Natural killer cell (primary cell): ENCODE results near the gene SETDB2. TPM values are rescaled to one million over a fixed set of nuclear protein-coding genes. Genes with fewer than 3 reads are reported as not detected.

Experiments
- ATAC-seq, 3 donors: fragments of 150-1000 bp in 2 of 3; fragments of 200-7000 bp in 1 of 3; cut with Tn5 transposase; 1 replicate in 1 of 3; 2 replicates in 2 of 3; pipeline ENCODE4 v1.10.0; 2021; ENCODE audit warnings: mild to moderate bottlenecking in 2 of 3, moderate library complexity in 2 of 3
- DNase-seq, 2 donors: peaks; one replicate each; pipeline versions ENCODE4 v3.0.0 to v3.0.0-alpha.2; 2013 to 2021; ENCODE audit warnings: mixed read lengths in 1 of 2
- H3K27ac ChIP-seq: one replicate; pipeline ENCODE4 v1.5.1; 2013; ENCODE audit warnings: mild to moderate bottlenecking, low read length
- H3K27me3 ChIP-seq: one replicate; pipeline ENCODE4 v1.6.1; 2013; ENCODE audit warnings: low read length; ENCODE audit not compliant: control insufficient read depth, insufficient read depth
- H3K36me3 ChIP-seq: one replicate; pipeline ENCODE4 v1.6.1; 2013; ENCODE audit warnings: low read length; ENCODE audit not compliant: control insufficient read depth, insufficient read depth
- H3K4me1 ChIP-seq: one replicate; pipeline ENCODE4 v1.6.1; 2013; ENCODE audit warnings: low read length; ENCODE audit not compliant: control insufficient read depth, insufficient read depth
- H3K4me3 ChIP-seq: one replicate; pipeline ENCODE4 v1.5.1; 2013; ENCODE audit warnings: low read length
- H3K9me3 ChIP-seq: one replicate; pipeline ENCODE4 v1.6.1; 2013; ENCODE audit warnings: low read length; ENCODE audit not compliant: control insufficient read depth, insufficient read depth
- H3K27ac Mint-ChIP-seq, 2 donors: one replicate each; pipeline ENCODE4 v1.8.0; 2022; ENCODE audit warnings: mild to moderate bottlenecking in 2 of 2, mixed read lengths in 2 of 2, moderate library complexity in 1 of 2
- H3K27me3 Mint-ChIP-seq, 2 donors: one replicate each; pipeline ENCODE4 v1.8.0; 2022; ENCODE audit warnings: low read depth in 2 of 2, mixed read lengths in 2 of 2
- H3K36me3 Mint-ChIP-seq: one replicate; pipeline ENCODE4 v1.8.0; 2022; ENCODE audit warnings: mixed read lengths
- H3K4me1 Mint-ChIP-seq, 2 donors: one replicate each; pipeline ENCODE4 v1.8.0; 2022; ENCODE audit warnings: mixed read lengths in 2 of 2
- H3K4me3 Mint-ChIP-seq: one replicate; pipeline ENCODE4 v1.8.0; 2022; ENCODE audit warnings: mild to moderate bottlenecking, moderate library complexity, mixed read lengths
- H3K9me3 Mint-ChIP-seq, 2 donors: one replicate each; pipeline ENCODE4 v1.8.0; 2022; ENCODE audit warnings: mixed read lengths in 2 of 2
- CTCF ChIP-seq: fragments of 200-600 bp; IDR thresholded peaks from one replicate; pipeline ENCODE4 v1.8.0; 2022; ENCODE audit warnings: antibody characterized with exemption
- WGBS: methylation state at CpG from one replicate; pipeline ENCODE4 v1.1.7; 2013; ENCODE audit warnings: missing lambda C conversion rate; ENCODE audit not compliant: insufficient coverage; 5-methylcytosine and 5-hydroxymethylcytosine counted together
- intact Hi-C: fragments of 100-400 bp; cut with micrococcal nuclease; formaldehyde crosslinking; loops from one replicate; pipeline ENCODE4 v1.14.2; 2022
- total RNA-seq, 4 donors: library from RNA; stranded (reverse); fragments of 120-200 nt in 1 of 4; gene quantifications; one replicate each; pipeline versions ENCODE4 v1.2.3 to v1.2.4, GENCODE V29; 2013 to 2022

Gene SETDB2
- total RNA-seq, 3 donors from 2014 or later (not counting 1 experiment from before 2014, with no cell fraction given): 15.8 to 17.4 (median 16.4) TPM

DNA sequence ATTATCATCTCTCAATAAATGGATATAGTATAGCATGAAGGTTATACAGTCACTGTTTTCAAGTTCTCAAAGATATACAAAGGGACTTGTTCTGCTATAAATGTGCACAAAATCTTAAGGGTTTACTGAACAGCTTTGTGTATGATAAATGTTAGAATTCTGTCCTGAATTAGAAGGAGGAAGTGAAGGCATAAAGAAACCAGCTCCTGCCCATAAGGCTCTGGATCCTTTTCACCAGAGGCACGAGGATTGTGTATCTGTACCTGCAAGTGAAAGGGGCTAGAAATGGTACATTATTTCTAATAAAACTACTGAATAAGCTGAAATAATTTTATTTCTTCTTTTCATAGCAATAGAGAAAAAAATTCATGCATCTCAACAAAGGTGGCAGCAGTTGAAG lies 84.1 kb downstream of the SETDB2 start:
- no peak overlapping the region for H3K4me3 ChIP-seq
- peak overlapping the region; percentile 8 to 67 for H3K27ac Mint-ChIP-seq
- H3K36me3 ChIP-seq: peaks cover 30% of the 10 kb centered on the region
- no peaks in the 10 kb centered on the region for H3K9me3 Mint-ChIP-seq
- no CpG with 5 or more reads among the region's 1 CpG for WGBS
- peaks cover 7% of the 10 kb centered on the region for H3K36me3 Mint-ChIP-seq
- ATAC-seq (no peak), DNase-seq (no peak)
- peaks cover 8% of the 10 kb centered on the region for H3K4me1 ChIP-seq
- no peaks in the 10 kb centered on the region for H3K27me3 ChIP-seq
- H3K9me3 ChIP-seq: no peaks in the 10 kb centered on the region
- H3K27me3 Mint-ChIP-seq: no peaks in the 10 kb centered on the region
- no peak overlapping the region for H3K27ac ChIP-seq
- intact Hi-C loops: no loop called here
- peaks cover 5 to 14% of the 10 kb centered on the region in 2 donors for H3K4me1 Mint-ChIP-seq
- no peak overlapping the region for H3K4me3 Mint-ChIP-seq
- TF ChIP-seq CTCF: no peak

- no peaks in the 10 kb centered on the region for H3K27me3 ChIP-seq
- Mint-ChIP-seq H3K4me1 (peaks cover 5 to 18% of the 10 kb centered on the region in 2 donors), H3K9me3 (no peaks in the 10 kb centered on the region), H3K4me3 (no peak overlapping the region), H3K27ac (peak overlapping the region; percentile 54 to 80), H3K36me3 (peaks cover 7% of the 10 kb centered on the region), H3K27me3 (no peaks in the 10 kb centered on the region)
- H3K27ac ChIP-seq: peak overlapping the region; percentile 52
- no peaks in the 10 kb centered on the region for H3K9me3 ChIP-seq
- H3K4me3 ChIP-seq: no peak overlapping the region
- H3K36me3 ChIP-seq: peaks cover 24% of the 10 kb centered on the region
- no peak for TF ChIP-seq CTCF
- intact Hi-C loops: no loop called here
- H3K4me1 ChIP-seq: peaks cover 8% of the 10 kb centered on the region
- 29% methylated on average over 6 of the region's 7 CpGs for WGBS
- ATAC-seq (peak in 1 of 3 donors; percentile 36), DNase-seq (no peak)
These were observed 86.4 kb downstream of the SETDB2 start for GRCh38 chr13:49530457-49530856.

- H3K27ac Mint-ChIP-seq: no peak overlapping the region
- peaks cover 5 to 18% of the 10 kb centered on the region in 2 donors for H3K4me1 Mint-ChIP-seq
- no peak overlapping the region for H3K4me3 ChIP-seq
- H3K9me3 Mint-ChIP-seq: no peaks in the 10 kb centered on the region
- no peaks in the 10 kb centered on the region for H3K9me3 ChIP-seq
- H3K27me3 ChIP-seq: no peaks in the 10 kb centered on the region
- intact Hi-C loops: no loop called here
- ATAC-seq: no peak
- H3K4me1 ChIP-seq: peaks cover 8% of the 10 kb centered on the region
- H3K36me3 ChIP-seq: peaks cover 15% of the 10 kb centered on the region
- no peak overlapping the region for H3K27ac ChIP-seq
- TF ChIP-seq CTCF: no peak
- H3K36me3 Mint-ChIP-seq: peaks cover 7% of the 10 kb centered on the region
- H3K4me3 Mint-ChIP-seq: no peak overlapping the region
- 60% methylated on average over 1 of the region's 1 CpG for whole genome bisulfite sequencing
- H3K27me3 Mint-ChIP-seq: no peaks in the 10 kb centered on the region
- DNase-seq: no peak
These were observed 88.5 kb downstream of the SETDB2 start for GRCh38 chr13:49532593-49532992.

DNA sequence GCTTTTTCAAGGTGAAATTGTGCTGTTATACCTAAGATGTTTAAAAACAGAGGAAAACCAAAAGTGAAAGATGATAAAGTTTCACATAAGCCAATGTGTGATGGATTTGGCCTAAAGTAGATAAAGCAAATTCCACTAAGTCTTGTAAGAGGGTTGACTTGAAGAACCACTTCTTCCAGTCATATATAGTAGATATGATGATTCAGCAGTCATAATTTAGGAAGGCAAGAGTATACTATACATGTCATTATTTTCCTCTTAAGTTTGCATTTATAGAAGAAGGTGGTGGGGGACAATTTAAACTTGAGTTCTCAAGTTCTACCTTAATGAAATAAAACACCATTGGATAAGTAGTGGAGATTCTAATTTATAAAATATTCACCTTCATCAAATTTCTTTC lies 88.9 kb downstream of the SETDB2 start:
- H3K4me3 Mint-ChIP-seq: no peak overlapping the region
- H3K27ac ChIP-seq: no peak overlapping the region
- H3K27me3 ChIP-seq: no peaks in the 10 kb centered on the region
- no peak overlapping the region for H3K4me3 ChIP-seq
- ATAC-seq (no peak), DNase-seq (no peak)
- peaks cover 11% of the 10 kb centered on the region for H3K36me3 Mint-ChIP-seq
- H3K27me3 Mint-ChIP-seq: no peaks in the 10 kb centered on the region
- intact Hi-C loops: no loop called here
- H3K27ac Mint-ChIP-seq: no peak overlapping the region
- H3K4me1 Mint-ChIP-seq: peaks cover 5 to 18% of the 10 kb centered on the region in 2 donors
- no peak for TF ChIP-seq CTCF
- peaks cover 14% of the 10 kb centered on the region for H3K36me3 ChIP-seq
- peaks cover 8% of the 10 kb centered on the region for H3K4me1 ChIP-seq
- no peaks in the 10 kb centered on the region for H3K9me3 ChIP-seq
- H3K9me3 Mint-ChIP-seq: no peaks in the 10 kb centered on the region
